ENCODE results near the gene ADCY1. TPM values are rescaled to one million over a fixed set of nuclear protein-coding genes. Genes with fewer than 3 reads are reported as not detected.

The ADCY1 gene
- total RNA-seq, 1 experiment from 2014 or later: not detected

DNA sequence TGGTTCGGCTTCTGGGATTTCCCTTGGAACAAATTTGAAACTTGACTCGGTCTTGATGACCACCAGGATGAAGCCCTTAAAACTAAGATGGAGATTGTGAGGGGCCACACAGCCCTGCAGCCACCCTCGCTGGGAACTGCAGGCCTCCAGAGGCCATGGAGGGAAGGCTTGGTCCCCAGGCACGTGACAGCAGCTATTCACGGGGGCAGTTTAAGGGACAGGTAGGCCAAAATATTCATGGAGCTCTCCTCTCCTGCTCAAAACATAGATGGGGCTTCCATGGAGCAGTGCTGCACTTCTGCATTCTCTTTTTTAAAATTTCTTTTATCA is 137.0 kb downstream of the ADCY1 start:
- intact Hi-C loops (cut with micrococcal nuclease; ENCODE audit: unreplicated experiment): no loop called here
- CTCF ChIA-PET: no interaction called here
- Histone ChIP-seq H4K20me1 (ENCODE audit: insufficient read depth) (no peaks in the 10 kb centered on the region), H3K9me3 (ENCODE audit: insufficient read depth, low read depth) (no peaks in the 10 kb centered on the region), H3F3A (ENCODE audit: insufficient read depth, low read depth) (no peaks in the 10 kb centered on the region), H3K4me2 (no peak overlapping the region), H3K27me3 (ENCODE audit: insufficient read depth, low read depth) (peaks cover 91% of the 10 kb centered on the region), H2AFZ (no peak overlapping the region), H3K9me2 (ENCODE audit: insufficient read depth) (no peaks in the 10 kb centered on the region), H3K36me3 (ENCODE audit: low read depth) (no peaks in the 10 kb centered on the region), H3K27ac (no peak overlapping the region), H3K79me2 (ENCODE audit: low read depth) (no peaks in the 10 kb centered on the region), H3K4me3 (no peak overlapping the region), H3K4me1 (replicated peaks; ENCODE audit: insufficient read depth) (no peaks in the 10 kb centered on the region)
- BruUV-seq (replicated peaks): no TSS peak
- no peak for TF ChIP-seq EZH2 (IDR thresholded peaks at IDR 0.05; ENCODE audit: low read depth)
- TF ChIP-seq, protein P1, sequence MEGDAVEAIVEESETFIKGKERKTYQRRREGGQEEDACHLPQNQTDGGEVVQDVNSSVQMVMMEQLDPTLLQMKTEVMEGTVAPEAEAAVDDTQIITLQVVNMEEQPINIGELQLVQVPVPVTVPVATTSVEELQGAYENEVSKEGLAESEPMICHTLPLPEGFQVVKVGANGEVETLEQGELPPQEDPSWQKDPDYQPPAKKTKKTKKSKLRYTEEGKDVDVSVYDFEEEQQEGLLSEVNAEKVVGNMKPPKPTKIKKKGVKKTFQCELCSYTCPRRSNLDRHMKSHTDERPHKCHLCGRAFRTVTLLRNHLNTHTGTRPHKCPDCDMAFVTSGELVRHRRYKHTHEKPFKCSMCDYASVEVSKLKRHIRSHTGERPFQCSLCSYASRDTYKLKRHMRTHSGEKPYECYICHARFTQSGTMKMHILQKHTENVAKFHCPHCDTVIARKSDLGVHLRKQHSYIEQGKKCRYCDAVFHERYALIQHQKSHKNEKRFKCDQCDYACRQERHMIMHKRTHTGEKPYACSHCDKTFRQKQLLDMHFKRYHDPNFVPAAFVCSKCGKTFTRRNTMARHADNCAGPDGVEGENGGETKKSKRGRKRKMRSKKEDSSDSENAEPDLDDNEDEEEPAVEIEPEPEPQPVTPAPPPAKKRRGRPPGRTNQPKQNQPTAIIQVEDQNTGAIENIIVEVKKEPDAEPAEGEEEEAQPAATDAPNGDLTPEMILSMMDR (conservative IDR thresholded peaks at IDR 0.05): no peak
- DNase-seq: no peak
- POLR2A ChIA-PET (ENCODE audit: unreplicated experiment): no interaction called here

DNA sequence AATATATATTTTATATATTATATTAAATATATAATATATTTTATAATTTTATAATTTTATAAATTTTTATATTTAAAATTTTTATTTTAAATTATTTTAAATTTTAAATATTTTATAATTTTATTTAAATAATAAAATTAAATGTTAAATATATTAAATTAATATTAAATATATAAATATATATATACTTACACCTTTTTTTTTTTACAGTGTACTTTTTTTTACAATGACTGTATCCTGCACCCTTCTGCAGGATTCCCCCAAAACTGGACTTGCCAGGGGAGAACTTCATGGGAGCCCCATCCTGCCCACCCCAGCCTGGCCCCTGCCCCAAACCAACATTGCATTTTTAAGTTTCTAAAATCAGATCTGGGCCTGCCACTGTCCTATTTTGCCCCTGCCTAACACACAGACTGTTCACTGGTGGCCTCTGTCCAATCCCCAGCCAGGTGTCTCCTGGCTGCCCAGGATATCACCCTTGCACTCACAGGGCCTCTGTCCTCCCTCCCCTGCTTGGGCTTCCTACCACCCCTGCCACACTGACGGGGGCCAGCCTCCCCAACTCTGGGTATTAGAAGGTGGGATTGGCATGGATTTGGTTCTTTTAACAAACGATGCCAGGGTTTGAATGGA is 138.0 kb downstream of the ADCY1 start:
- Histone ChIP-seq H3K27ac (no peak overlapping the region), H3K4me3 (no peak overlapping the region), H3F3A (ENCODE audit: insufficient read depth, low read depth) (no peaks in the 10 kb centered on the region), H3K79me2 (ENCODE audit: low read depth) (no peaks in the 10 kb centered on the region), H4K20me1 (ENCODE audit: insufficient read depth) (no peaks in the 10 kb centered on the region), H3K4me1 (replicated peaks; ENCODE audit: insufficient read depth) (no peaks in the 10 kb centered on the region), H3K27me3 (ENCODE audit: insufficient read depth, low read depth) (peaks cover 91% of the 10 kb centered on the region), H2AFZ (no peak overlapping the region), H3K9me3 (ENCODE audit: insufficient read depth, low read depth) (no peaks in the 10 kb centered on the region), H3K9me2 (ENCODE audit: insufficient read depth) (no peaks in the 10 kb centered on the region), H3K36me3 (ENCODE audit: low read depth) (no peaks in the 10 kb centered on the region), H3K4me2 (no peak overlapping the region)
- ChIA-PET POLR2A (ENCODE audit: unreplicated experiment) (interaction anchor here (0.7 kb wide), 1 partner anchor 62 kb away, joined by 4 read pairs; no protein-coding TSS in a partner anchor), CTCF (no interaction called here)
- intact Hi-C loops (cut with micrococcal nuclease; ENCODE audit: unreplicated experiment): no loop called here
- DNase-seq: no peak
- BruUV-seq (replicated peaks): no TSS peak
- TF ChIP-seq EZH2 (IDR thresholded peaks at IDR 0.05; ENCODE audit: low read depth): no peak
- TF ChIP-seq, protein P1 (conservative IDR thresholded peaks at IDR 0.05): no peak

DNA sequence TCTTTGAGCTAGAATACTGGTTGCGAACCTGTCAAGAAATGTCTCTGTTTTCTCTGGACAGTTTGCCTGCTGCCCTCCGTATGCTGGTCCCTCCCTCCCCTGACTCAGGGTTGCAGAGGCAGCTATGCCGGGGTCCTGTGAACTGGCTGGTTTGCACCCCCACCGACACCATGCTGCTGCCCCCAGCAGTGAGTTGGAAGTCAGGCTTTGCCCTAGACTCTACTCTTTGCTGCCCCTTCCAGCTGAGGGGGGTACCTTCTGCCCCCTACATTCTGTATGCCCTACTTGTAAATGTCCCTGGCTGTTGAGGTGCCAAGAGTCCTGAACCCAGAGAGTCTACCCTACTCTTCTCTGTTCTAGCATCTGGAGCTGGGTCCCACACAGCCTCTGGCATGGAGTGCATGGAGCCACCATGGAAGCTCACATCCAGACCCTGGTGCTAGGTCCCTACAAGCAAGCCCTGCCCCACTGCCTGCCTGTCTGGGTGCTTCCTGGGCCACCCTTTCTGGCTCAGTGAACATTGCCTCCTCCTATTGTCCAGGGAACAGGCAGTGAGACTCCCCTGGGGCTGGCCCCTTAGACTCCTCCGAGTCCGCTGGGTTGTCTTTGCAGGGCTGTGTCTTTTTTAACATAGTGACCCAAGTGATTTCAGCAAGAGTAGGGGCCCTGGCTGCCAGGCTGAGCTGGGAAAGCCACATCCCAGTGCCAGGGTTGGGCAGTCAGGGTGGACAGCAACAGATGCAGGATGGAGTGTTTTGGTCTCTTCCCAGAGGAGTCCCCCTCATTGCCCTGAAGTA is 138.9 kb downstream of the ADCY1 start:
- TF ChIP-seq, protein P1 (conservative IDR thresholded peaks at IDR 0.05): no peak
- no peak for TF ChIP-seq EZH2 (IDR thresholded peaks at IDR 0.05; ENCODE audit: low read depth)
- Histone ChIP-seq H3K27me3 (ENCODE audit: insufficient read depth, low read depth) (peaks cover 91% of the 10 kb centered on the region), H3K4me2 (no peak overlapping the region), H4K20me1 (ENCODE audit: insufficient read depth) (no peaks in the 10 kb centered on the region), H3K4me1 (replicated peaks; ENCODE audit: insufficient read depth) (no peaks in the 10 kb centered on the region), H3K9me3 (ENCODE audit: insufficient read depth, low read depth) (no peaks in the 10 kb centered on the region), H3K36me3 (ENCODE audit: low read depth) (no peaks in the 10 kb centered on the region), H3F3A (ENCODE audit: insufficient read depth, low read depth) (no peaks in the 10 kb centered on the region), H3K27ac (no peak overlapping the region), H3K4me3 (no peak overlapping the region), H2AFZ (no peak overlapping the region), H3K9me2 (ENCODE audit: insufficient read depth) (no peaks in the 10 kb centered on the region), H3K79me2 (ENCODE audit: low read depth) (no peaks in the 10 kb centered on the region)
- ChIA-PET CTCF (no interaction called here), POLR2A (ENCODE audit: unreplicated experiment) (interaction anchor here (0.7 kb wide), 1 partner anchor 62 kb away, joined by 4 read pairs; no protein-coding TSS in a partner anchor)
- BruUV-seq (replicated peaks): no TSS peak
- DNase-seq: no peak
- intact Hi-C loops (cut with micrococcal nuclease; ENCODE audit: unreplicated experiment): no loop called here
